Calu3 (cell line): ENCODE data around the gene CEP170B. TPM values are rescaled to one million over a fixed set of nuclear protein-coding genes. Genes with fewer than 3 reads are reported as not detected.
A peak's percentile ranks its signal among the peaks of the same experiment; 100 is the strongest.

Experiments
- BruUV-seq: library from RNA; stranded (reverse); fragments of 400-500 nt; replicated peaks from 2 replicates; lab custom pipeline; 2021; lab: Mats Ljungman, UMichigan
- CTCF ChIA-PET: fragments of 300-600 bp; sonication (Branson Sonifier 250); formaldehyde crosslinking; loops from one replicate; lab custom pipeline; 2022; ENCODE audit warnings: antibody characterized with exemption; lab: Charles Lee
- DNase-seq: peaks from one replicate; pipeline ENCODE4 v3.0.0; 2022
- H3K27ac Mint-ChIP-seq: one replicate; pipeline ENCODE4 v1.8.0; 2022; ENCODE audit warnings: mixed read lengths; ENCODE audit not compliant: unreplicated experiment
- H3K27me3 Mint-ChIP-seq: one replicate; pipeline ENCODE4 v1.8.0; 2022; ENCODE audit warnings: mixed read lengths; ENCODE audit not compliant: unreplicated experiment
- H3K36me3 Mint-ChIP-seq: one replicate; pipeline ENCODE4 v1.8.0; 2022; ENCODE audit warnings: mild to moderate bottlenecking, moderate library complexity, mixed read lengths; ENCODE audit not compliant: insufficient read depth, unreplicated experiment
- H3K4me1 Mint-ChIP-seq: one replicate; pipeline ENCODE4 v1.8.0; 2022; ENCODE audit warnings: mild to moderate bottlenecking, low read depth, mixed read lengths; ENCODE audit not compliant: unreplicated experiment
- H3K4me3 Mint-ChIP-seq: one replicate; pipeline ENCODE4 v1.8.0; 2022; ENCODE audit warnings: mild to moderate bottlenecking, low read depth, moderate library complexity, mixed read lengths; ENCODE audit not compliant: unreplicated experiment
- H3K9me3 Mint-ChIP-seq: one replicate; pipeline ENCODE4 v1.8.0; 2022; ENCODE audit warnings: low read depth, mixed read lengths; ENCODE audit not compliant: unreplicated experiment
- intact Hi-C: fragments of 100-400 bp; cut with micrococcal nuclease; formaldehyde crosslinking; loops from one replicate; pipeline ENCODE4 v1.10.0; 2022; ENCODE audit not compliant: unreplicated experiment
- total RNA-seq: library from RNA; stranded (reverse); gene quantifications from 2 replicates; pipeline ENCODE4 v1.2.3, GENCODE V29; 2022
- TF ChIP-seq, protein P1 (sequence below): fragments of 200-600 bp; IDR thresholded peaks from one replicate; pipeline ENCODE4 v1.8.0; 2022; ENCODE audit warnings: antibody characterized with exemption; ENCODE audit not compliant: unreplicated experiment

CEP170B gene
- total RNA-seq, 1 experiment from 2014 or later: 60.2 TPM

DNA sequence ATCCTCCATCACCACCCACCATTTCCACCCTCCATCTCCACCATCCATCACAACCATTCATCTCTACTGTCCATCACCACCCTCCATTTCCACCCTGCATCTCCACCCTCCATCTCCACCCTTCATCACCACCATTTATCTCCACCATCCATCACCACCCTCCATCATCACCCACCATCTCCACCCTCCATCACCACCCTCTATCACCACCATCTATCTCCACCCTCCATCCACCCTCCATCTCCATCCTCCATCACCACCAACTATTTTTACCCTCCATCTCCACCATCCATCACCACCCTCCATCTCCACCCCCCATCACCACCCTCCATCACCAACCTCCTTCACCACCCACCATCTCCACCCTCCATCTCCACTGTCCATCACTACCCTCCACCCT is 4.7 kb upstream of the CEP170B start:
- CTCF ChIA-PET: no interaction called here
- no peak overlapping the region for H3K4me3 Mint-ChIP-seq
- no peak for DNase-seq
- BruUV-seq: no TSS peak
- no peaks in the 10 kb centered on the region for H3K27me3 Mint-ChIP-seq
- intact Hi-C loops: no loop called here
- TF ChIP-seq, protein P1, sequence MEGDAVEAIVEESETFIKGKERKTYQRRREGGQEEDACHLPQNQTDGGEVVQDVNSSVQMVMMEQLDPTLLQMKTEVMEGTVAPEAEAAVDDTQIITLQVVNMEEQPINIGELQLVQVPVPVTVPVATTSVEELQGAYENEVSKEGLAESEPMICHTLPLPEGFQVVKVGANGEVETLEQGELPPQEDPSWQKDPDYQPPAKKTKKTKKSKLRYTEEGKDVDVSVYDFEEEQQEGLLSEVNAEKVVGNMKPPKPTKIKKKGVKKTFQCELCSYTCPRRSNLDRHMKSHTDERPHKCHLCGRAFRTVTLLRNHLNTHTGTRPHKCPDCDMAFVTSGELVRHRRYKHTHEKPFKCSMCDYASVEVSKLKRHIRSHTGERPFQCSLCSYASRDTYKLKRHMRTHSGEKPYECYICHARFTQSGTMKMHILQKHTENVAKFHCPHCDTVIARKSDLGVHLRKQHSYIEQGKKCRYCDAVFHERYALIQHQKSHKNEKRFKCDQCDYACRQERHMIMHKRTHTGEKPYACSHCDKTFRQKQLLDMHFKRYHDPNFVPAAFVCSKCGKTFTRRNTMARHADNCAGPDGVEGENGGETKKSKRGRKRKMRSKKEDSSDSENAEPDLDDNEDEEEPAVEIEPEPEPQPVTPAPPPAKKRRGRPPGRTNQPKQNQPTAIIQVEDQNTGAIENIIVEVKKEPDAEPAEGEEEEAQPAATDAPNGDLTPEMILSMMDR: no peak
- no peak overlapping the region for H3K27ac Mint-ChIP-seq
- no peaks in the 10 kb centered on the region for H3K9me3 Mint-ChIP-seq
- peaks cover 25% of the 10 kb centered on the region for H3K36me3 Mint-ChIP-seq
- no peaks in the 10 kb centered on the region for H3K4me1 Mint-ChIP-seq

DNA sequence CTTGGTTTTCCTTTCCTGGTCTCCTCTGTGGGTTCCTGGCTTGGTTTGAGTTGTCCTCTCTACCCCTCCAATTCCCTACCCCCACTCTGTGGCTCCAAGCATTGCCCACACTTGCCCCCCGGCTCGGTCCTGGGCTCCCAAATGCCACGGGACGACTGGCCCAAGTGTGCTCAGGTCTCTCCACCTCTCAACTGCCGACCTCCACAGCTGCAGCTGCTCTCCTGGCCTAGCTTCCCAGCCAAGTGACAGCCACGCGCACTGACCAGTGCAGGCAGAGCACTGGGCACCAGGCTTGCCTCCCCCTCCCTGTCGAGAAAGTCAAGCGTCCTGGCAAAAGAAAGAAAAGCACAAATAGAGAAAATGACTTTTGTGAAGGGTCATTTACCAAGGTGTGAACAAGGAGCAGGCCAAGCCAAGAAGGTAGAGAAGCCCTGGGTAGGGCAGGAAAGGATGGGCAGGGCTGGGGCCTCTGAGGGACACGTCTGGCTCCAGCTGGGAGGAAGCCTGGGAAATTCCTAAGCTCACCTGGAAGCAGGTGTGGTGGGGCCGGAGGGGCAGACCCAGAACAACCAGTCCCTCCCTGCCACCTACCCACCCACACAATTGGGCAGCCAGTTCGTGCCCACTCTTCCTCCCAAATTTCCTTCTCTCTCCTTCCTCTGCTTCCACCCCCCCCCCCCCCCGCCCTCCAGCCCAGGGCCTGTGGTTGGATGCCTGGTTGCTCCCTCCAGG is 1.8 kb upstream of the CEP170B start:
- H3K4me3 Mint-ChIP-seq: peak overlapping the region; percentile 90
- peaks cover 11% of the 10 kb centered on the region for H3K4me1 Mint-ChIP-seq
- intact Hi-C loops: no loop called here
- H3K9me3 Mint-ChIP-seq: no peaks in the 10 kb centered on the region
- no peaks in the 10 kb centered on the region for H3K27me3 Mint-ChIP-seq
- no peak for DNase-seq
- H3K27ac Mint-ChIP-seq: peak overlapping the region; percentile 78
- H3K36me3 Mint-ChIP-seq: peaks cover 42% of the 10 kb centered on the region
- TF ChIP-seq, protein P1: no peak
- BruUV-seq: no TSS peak
- CTCF ChIA-PET: interaction anchor here (0.7 kb wide), 1 partner anchor 46 kb away, joined by 4 read pairs; no protein-coding TSS in a partner anchor

DNA sequence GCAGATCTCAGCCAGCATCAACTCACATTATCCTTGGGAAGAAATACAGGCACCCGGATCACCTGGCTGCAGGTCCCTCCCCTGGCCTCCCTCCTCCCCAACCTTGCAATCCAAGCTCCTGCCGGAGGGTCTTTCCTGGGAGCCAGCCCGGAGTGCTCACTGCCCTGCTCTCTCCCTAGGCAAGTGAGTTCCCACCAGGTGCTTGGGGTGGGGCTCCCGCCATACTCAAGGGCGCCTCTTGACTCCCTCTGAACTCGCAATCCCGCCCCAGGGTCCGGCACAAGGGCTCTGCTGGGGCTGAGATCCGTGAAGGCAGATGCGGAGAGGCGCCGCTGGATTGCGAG is 1.2 kb upstream of the CEP170B start:
- CTCF ChIA-PET: interaction anchor here (0.7 kb wide), 1 partner anchor 47 kb away, joined by 4 read pairs; no protein-coding TSS in a partner anchor
- Mint-ChIP-seq H3K27me3 (no peaks in the 10 kb centered on the region), H3K4me1 (peaks cover 11% of the 10 kb centered on the region), H3K9me3 (no peaks in the 10 kb centered on the region), H3K27ac (peak overlapping the region; percentile 78), H3K36me3 (peaks cover 42% of the 10 kb centered on the region), H3K4me3 (peak overlapping the region; percentile 90)
- intact Hi-C loops: no loop called here
- DNase-seq: no peak
- TF ChIP-seq, protein P1: no peak
- no TSS peak for BruUV-seq

DNA sequence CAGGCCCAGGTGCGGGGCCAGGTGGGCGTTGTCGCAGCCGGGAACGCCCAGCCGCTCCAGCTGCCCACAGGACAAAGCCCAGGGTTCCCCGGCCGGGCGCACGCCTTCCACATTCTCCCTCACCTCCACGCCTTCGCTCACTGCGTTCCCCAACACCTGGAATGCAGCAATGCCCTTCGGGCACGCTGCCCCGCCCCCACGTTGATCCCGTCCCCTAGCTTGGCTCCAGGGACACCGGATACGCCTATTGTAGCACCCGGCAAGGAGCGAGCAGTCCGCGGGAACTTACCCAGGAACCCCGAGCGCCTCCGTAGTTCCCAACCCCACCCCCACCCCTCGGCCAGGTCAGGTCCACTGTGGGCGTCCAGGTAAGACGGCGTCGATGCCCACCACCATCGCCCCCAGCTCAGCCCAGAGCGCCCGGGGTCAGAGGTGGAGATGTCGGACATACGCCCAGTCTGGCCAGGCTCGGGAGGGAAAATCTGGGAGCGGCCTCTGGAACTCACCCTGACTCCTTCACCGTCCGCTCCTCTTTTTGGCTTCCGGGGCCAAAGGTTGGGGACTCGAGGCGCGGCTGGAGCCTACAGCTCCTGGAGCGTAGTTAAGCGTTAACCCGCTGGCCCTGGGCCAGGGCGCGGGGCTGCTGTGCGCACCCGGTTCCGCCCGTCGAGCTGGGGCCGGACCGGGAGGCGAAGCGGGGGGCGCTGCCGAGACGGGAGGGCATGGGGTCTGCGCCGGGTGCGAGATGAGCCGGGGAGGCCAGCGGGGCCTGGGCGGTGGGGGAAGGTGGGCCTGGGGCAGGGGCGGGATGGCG is 594 bp upstream of the CEP170B start:
- Mint-ChIP-seq H3K27me3 (no peaks in the 10 kb centered on the region), H3K4me3 (peak overlapping the region; percentile 90), H3K9me3 (no peaks in the 10 kb centered on the region), H3K27ac (peak overlapping the region; percentile 78), H3K4me1 (peaks cover 11% of the 10 kb centered on the region), H3K36me3 (peaks cover 42% of the 10 kb centered on the region)
- CTCF ChIA-PET: interaction anchor here (0.6 kb wide), 1 partner anchor 21 kb away, joined by 3 read pairs; no protein-coding TSS in a partner anchor
- TF ChIP-seq, protein P1: no peak
- DNase-seq: peak; percentile 85
- intact Hi-C loops: no loop called here
- no TSS peak for BruUV-seq
